Superior temporal gyrus (tissue), 1 donor: Measurements from ENCODE around the gene GPATCH8.
"Not testable (repeated sequence)": the region's sequence is repeated elsewhere in the genome, so short reads cannot be mapped to it uniquely, and the experiment has no call there.

Experiments
- DNase-seq: peaks from one replicate; pipeline ENCODE4 v3.0.0-alpha.2; 2016; ENCODE audit errors: extremely low spot score

Gene GPATCH8

GRCh38 chr17:44397479-44398440, 105.4 kb downstream of the GPATCH8 start:
- no peak for DNase-seq

- no peak for DNase-seq
Observed at GRCh38 chr17:44396946-44397345, 106.3 kb downstream of the GPATCH8 start.

- no peak for DNase-seq
Observed at GRCh38 chr17:44394833-44395232, 108.4 kb downstream of the GPATCH8 start.

GRCh38 chr17:44394112-44394511, 109.1 kb downstream of the GPATCH8 start:
- not testable (repeated sequence) for DNase-seq

GRCh38 chr17:44390250-44390870, 112.8 kb downstream of the GPATCH8 start:
- no peak for DNase-seq

- DNase-seq, result no peak
Observed at GRCh38 chr17:44389723-44390202, 113.4 kb downstream of the GPATCH8 start.

GRCh38 chr17:44389281-44389680, 113.9 kb downstream of the GPATCH8 start, which contains the start of gene ITGA2B:
ITGA2B (minus strand) TSS chr17:44389649; CDS start chr17:44389473, 176 bp downstream.
- no peak for DNase-seq

GRCh38 chr17:44387804-44388203, 115.4 kb downstream of the GPATCH8 start:
- DNase-seq, result no peak

- DNase-seq, result no peak
Observed at GRCh38 chr17:44386182-44386525, 117.1 kb downstream of the GPATCH8 start.

- peak; percentile 29 for DNase-seq
Observed at GRCh38 chr17:44385287-44386181, 117.7 kb downstream of the GPATCH8 start.

GRCh38 chr17:44384823-44385286, 118.4 kb downstream of the GPATCH8 start:
- DNase-seq, result no peak

- DNase-seq, result no peak
Observed at GRCh38 chr17:44384281-44384822, 118.9 kb downstream of the GPATCH8 start.

GRCh38 chr17:44383861-44384260, 119.3 kb downstream of the GPATCH8 start:
- DNase-seq, result no peak

- no peak for DNase-seq
Observed at GRCh38 chr17:44383363-44383762, 119.8 kb downstream of the GPATCH8 start.

- DNase-seq, result no peak
Observed at GRCh38 chr17:44382917-44383316, 120.3 kb downstream of the GPATCH8 start.

GRCh38 chr17:44381810-44382305, 121.3 kb downstream of the GPATCH8 start:
- no peak for DNase-seq

- no peak for DNase-seq
Observed at GRCh38 chr17:44380767-44381166, 122.4 kb downstream of the GPATCH8 start.

- no peak for DNase-seq
Observed at GRCh38 chr17:44379887-44380286, 123.3 kb downstream of the GPATCH8 start.

GRCh38 chr17:44378171-44378705, 125.0 kb downstream of the GPATCH8 start:
- DNase-seq, result no peak

- no peak for DNase-seq
Observed at GRCh38 chr17:44376779-44377178, 126.4 kb downstream of the GPATCH8 start.

- DNase-seq, result no peak
Observed at GRCh38 chr17:44376124-44376523, 127.1 kb downstream of the GPATCH8 start.
